T47D (cell line): Measurements from ENCODE around the gene MLH1.
"Not testable (repeated sequence)": the region's sequence is repeated elsewhere in the genome, so short reads cannot be mapped to it uniquely, and the experiment has no call there.

Source experiments
- DNase-seq, 2 experiments: peaks; one replicate each; pipeline versions ENCODE4 v3.0.0 to v3.0.0-alpha.2; 2011 to 2012; ENCODE audit warnings: low read depth in 1 of 2, low spot score in 1 of 2
- JUND ChIP-seq: IDR thresholded peaks from 2 replicates; pipeline ENCODE4 v1.6.1; 2012; ENCODE audit warnings: low read depth
- in situ Hi-C: cut with HindIII; loops from 2 replicates; pipeline ENCODE4 v1.10.0; 2016; ENCODE audit warnings: low sequenced_read_pairs, low pct_unique_long_range_greater_than_20kb

The MLH1 gene

DNA sequence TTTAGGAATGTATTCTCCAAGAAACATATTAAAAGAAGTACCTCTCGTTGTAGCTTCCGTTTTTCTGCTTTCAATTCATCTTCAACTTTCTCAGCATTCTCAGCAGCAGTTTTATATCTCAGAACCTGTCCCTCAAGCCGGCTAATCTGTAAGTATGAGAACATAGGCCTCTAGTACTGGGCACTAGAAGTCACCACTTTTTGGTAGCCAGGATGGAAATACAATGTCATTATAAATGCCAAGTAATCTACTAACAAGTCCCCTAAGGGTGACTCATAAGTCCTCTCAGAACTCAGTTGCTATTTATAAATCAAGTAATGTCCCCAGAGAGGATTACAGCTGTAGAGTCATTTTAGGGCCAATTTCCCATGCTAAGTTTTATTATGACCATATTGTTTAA, 61.1 kb downstream of the MLH1 start:
- no peak for DNase-seq

DNA sequence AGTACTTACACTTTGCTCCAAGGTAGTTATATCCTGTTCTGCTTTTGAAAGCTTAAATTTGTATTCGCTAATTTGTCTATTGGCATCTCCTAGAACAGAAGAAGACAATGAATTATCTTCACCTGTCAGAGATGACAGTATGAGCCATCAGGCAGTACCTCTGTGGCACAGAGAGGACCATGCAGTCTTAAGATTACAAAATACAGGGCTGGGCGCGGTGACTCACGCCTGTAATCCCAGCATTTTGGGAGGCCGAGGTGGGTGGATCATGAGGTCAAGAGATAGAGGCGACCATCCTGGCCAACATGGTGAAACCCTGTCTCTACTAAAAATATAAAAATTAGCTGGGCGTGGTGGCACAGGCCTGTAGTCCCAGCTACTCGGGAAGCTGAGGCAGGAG, 61.8 kb downstream of the MLH1 start:
- in situ Hi-C loops, DNase-seq: not testable (repeated sequence)

More for the DNA sequence above, 61.1 kb downstream of the MLH1 start:
- TF ChIP-seq JUND, result no peak
- in situ Hi-C loops, result no loop called here

GRCh38 chr3:37056826-37057225, 63.5 kb downstream of the MLH1 start:
- TF ChIP-seq JUND, result no peak
- no peak for DNase-seq
- in situ Hi-C loops, result no loop called here

GRCh38 chr3:37058117-37058516, 64.8 kb downstream of the MLH1 start:
- no peak for DNase-seq
- no peak for TF ChIP-seq JUND
- in situ Hi-C loops, result no loop called here

GRCh38 chr3:37064747-37065146, 71.4 kb downstream of the MLH1 start:
- no peak for TF ChIP-seq JUND
- in situ Hi-C loops, result no loop called here
- no peak for DNase-seq

- no peak for TF ChIP-seq JUND
- in situ Hi-C loops, result no loop called here
- DNase-seq, result no peak
Measured at GRCh38 chr3:37067577-37067976, 74.3 kb downstream of the MLH1 start.

DNA sequence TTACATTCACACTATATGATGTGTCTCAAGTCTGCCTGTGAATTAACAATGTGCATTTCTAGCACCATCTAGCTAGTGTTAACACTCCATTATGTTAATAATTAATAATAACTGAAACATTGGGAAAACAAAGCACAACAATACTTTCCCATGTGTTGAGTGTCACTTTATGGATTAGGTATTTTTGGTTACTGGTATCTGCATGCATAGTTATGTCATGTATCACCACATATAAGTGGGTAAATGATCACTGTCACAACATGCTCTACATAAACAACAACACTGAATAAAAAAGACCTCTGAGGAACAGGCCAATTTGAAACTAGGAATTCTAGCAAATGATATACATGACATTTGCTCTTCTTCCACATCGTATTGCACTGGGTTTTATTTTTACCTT, 74.7 kb downstream of the MLH1 start:
- no peak for TF ChIP-seq JUND
- in situ Hi-C loops, result no loop called here
- DNase-seq, result no peak

DNA sequence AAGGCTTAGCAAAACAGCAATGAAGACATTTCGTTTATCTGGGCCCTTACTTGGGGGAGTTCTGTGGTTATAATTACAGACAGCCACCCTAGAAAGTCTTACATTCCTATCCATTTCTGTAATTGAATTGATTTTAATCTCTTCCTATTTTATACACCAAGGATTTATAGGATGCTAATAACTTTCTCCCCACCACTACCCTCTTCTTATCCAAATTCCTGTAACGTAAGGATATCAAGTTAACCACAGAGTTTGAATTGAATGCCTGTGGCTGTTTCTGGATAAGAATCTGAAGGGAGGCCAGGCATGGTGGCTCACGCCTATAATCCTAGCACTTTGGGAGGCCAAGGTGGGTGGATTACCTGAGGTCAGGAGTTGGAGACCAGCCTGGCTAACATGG, 78.6 kb downstream of the MLH1 start:
- no peak for DNase-seq
- in situ Hi-C loops, result no loop called here
- TF ChIP-seq JUND, result no peak; the same call in 1 of the 2 replicates

GRCh38 chr3:37072892-37073291, 79.6 kb downstream of the MLH1 start:
- in situ Hi-C loops, result no loop called here
- DNase-seq, result peak in 1 of 2 experiments; percentile 84
- no peak for TF ChIP-seq JUND

- DNase-seq, result no peak
- no peak for TF ChIP-seq JUND
- in situ Hi-C loops, result no loop called here
Measured at GRCh38 chr3:37074178-37074577, 80.9 kb downstream of the MLH1 start.

DNA sequence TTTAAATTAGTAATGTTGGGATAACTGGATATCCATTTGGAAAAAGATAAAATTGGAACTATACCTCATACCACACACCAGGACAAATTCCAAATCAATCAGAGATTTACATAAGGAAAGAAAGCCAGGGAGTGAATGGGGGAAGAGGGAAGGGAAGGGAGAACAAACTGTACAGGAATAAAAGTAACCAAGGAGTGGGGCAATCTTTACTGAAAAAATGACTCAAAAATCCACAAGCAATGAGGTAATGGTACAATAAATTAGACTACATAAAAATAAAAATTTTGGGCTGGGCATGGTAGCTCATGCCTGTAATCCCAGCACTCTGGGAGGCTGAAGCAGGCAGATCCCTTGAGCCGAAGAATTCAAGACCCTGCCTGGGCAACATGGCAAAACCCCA, 82.6 kb downstream of the MLH1 start:
- no peak for DNase-seq
- in situ Hi-C loops, result no loop called here
- TF ChIP-seq JUND, result no peak

GRCh38 chr3:37082317-37082716, 89.0 kb downstream of the MLH1 start:
- peak in 1 of 2 experiments; percentile 22 for DNase-seq
- in situ Hi-C loops, result no loop called here
- peak; percentile 26; the same call in 1 of the 2 replicates for TF ChIP-seq JUND

GRCh38 chr3:37086918-37087317, 93.6 kb downstream of the MLH1 start:
- TF ChIP-seq JUND, result no peak
- in situ Hi-C loops, result no loop called here
- no peak for DNase-seq

DNA sequence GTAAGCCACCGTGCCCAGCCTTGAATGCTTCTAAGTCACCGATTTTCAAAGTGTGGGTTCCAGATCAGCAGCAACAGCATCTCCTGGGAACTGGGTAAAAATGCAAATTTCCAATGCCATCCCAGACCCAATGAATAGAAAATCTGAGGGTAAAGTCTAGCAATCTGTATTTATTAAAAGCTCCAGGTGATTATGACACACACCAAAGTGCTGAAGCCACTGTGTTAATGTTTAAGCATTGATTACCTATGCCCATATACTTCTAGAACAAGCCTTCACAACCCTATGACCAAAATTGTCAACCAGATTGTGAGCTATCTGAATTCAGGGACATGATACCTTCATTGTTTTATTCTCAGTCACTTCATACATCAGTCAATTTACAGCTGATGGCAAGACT, 94.6 kb downstream of the MLH1 start:
- TF ChIP-seq JUND, result no peak

More for the DNA sequence above, 94.6 kb downstream of the MLH1 start:
- DNase-seq, result no peak
- in situ Hi-C loops, result no loop called here
